ENCODE data around the gene RPL34. TPM values are rescaled to one million over a fixed set of nuclear protein-coding genes. Genes with fewer than 3 reads are reported as not detected.

RPL34 gene
- total RNA-seq, 4 donors from 2014 or later = 554 to 1,152 (median 836) TPM

GRCh38 chr4:108650212-108651013 is 30.0 kb downstream of the RPL34 start, which contains the start of gene OSTC:
TSS of gene OSTC (plus strand) at chr4:108650599. CDS start at chr4:108650656, 57 bp downstream.
- H3K27me3 ChIP-seq = no peaks in the 10 kb centered on the region
- no peaks in the 10 kb centered on the region for H3K9me3 ChIP-seq
- H3K27ac ChIP-seq = peak within 1 kb of the TSS; percentile 71 to 93 (median 90)
- H3K4me1 ChIP-seq = peaks cover 0 to 26% (median 11%) of the 10 kb centered on the region in 4 donors
- peak; percentile 93 to 97 for DNase-seq (ENCODE audit: low spot score in 2 of 2)
- 0% methylated on average over 36 to 41 of the region's 45 CpGs for WGBS, 2 donors
- TF ChIP-seq POLR2A (IDR thresholded peaks at IDR 0.05) (peak; percentile 46 to 50), CTCF (IDR thresholded peaks at IDR 0.05) (peak in 3 of 5 experiments; percentile 15 to 36 (median 20)), EP300 (IDR thresholded peaks at IDR 0.05) (peak; percentile 87 to 96)
- peak within 1 kb of the TSS; percentile 68 to 86 (median 82) for H3K4me3 ChIP-seq
- H3K36me3 ChIP-seq = no peaks in the 10 kb centered on the region

GRCh38 chr4:108651014-108651791 is 30.8 kb downstream of the RPL34 start:
- 1 to 2% methylated on average over 9 of the region's 9 CpGs for WGBS, 2 donors
- Histone ChIP-seq H3K36me3 (no peaks in the 10 kb centered on the region), H3K9me3 (no peaks in the 10 kb centered on the region), H3K4me1 (peaks cover 0 to 26% (median 11%) of the 10 kb centered on the region in 4 donors), H3K27ac (peak overlapping the region; percentile 71 to 93 (median 90)), H3K27me3 (no peaks in the 10 kb centered on the region), H3K4me3 (peak overlapping the region; percentile 68 to 86 (median 82))
- no peak for TF ChIP-seq POLR2A (IDR thresholded peaks at IDR 0.05)
- no peak for TF ChIP-seq CTCF (IDR thresholded peaks at IDR 0.05)
- TF ChIP-seq EP300 (IDR thresholded peaks at IDR 0.05) = no peak
- DNase-seq (ENCODE audit: low spot score in 2 of 2) = no peak

- Histone ChIP-seq H3K36me3 (peaks cover 0 to 92% (median 0%) of the 10 kb centered on the region in 3 donors), H3K27ac (no peak overlapping the region), H3K9me3 (no peaks in the 10 kb centered on the region), H3K27me3 (no peaks in the 10 kb centered on the region), H3K4me1 (no peaks in the 10 kb centered on the region), H3K4me3 (no peak overlapping the region)
- TF ChIP-seq POLR2A (IDR thresholded peaks at IDR 0.05) = no peak
- no peak for TF ChIP-seq CTCF (IDR thresholded peaks at IDR 0.05)
- no peak for TF ChIP-seq EP300 (IDR thresholded peaks at IDR 0.05)
- no peak for DNase-seq (ENCODE audit: low spot score in 2 of 2)
- 49 to 53% methylated on average over 3 of the region's 3 CpGs for WGBS, 2 donors
Observed at GRCh38 chr4:108662629-108663028, 42.3 kb downstream of the RPL34 start.

GRCh38 chr4:108674356-108674977 is 54.1 kb downstream of the RPL34 start:
- Histone ChIP-seq H3K9me3 (no peaks in the 10 kb centered on the region), H3K4me3 (no peak overlapping the region), H3K4me1 (no peaks in the 10 kb centered on the region), H3K27ac (no peak overlapping the region), H3K27me3 (no peaks in the 10 kb centered on the region), H3K36me3 (peaks cover 0 to 67% (median 0%) of the 10 kb centered on the region in 3 donors)
- WGBS, 2 donors = 72 to 74% methylated on average over 4 of the region's 4 CpGs
- DNase-seq (ENCODE audit: low spot score in 2 of 2) = no peak
- TF ChIP-seq POLR2A (IDR thresholded peaks at IDR 0.05) = no peak
- TF ChIP-seq CTCF (IDR thresholded peaks at IDR 0.05) = no peak
- TF ChIP-seq EP300 (IDR thresholded peaks at IDR 0.05) = no peak

Small RNA genes lying within 50 kb of the gene (small RNA-seq; reads per million reads assigned to genes)
- not detected for gene RNU6-431P

Other genes with a start within 250 kb of the RPL34 start
- 10 to 100 TPM; 36.4 to 63.0 (median 46.6) TPM for gene OSTC, start 30.0 kb downstream of the RPL34 start, total RNA-seq
- gene ETNPPL, start 142.5 kb downstream of the RPL34 start, total RNA-seq = 10 to 100 TPM in 1 of 4 donors, 1 to 10 TPM in 2, under 1 TPM in 1; 0.30 to 16.2 (median 9.0) TPM